NCI-H460 (cell line): ENCODE measurements around the gene SKAP1. TPM values are rescaled to one million over a fixed set of nuclear protein-coding genes. Genes with fewer than 3 reads are reported as not detected.

ENCODE experiments used
- DNase-seq: peaks from one replicate; pipeline ENCODE4 v3.0.0-alpha.2; 2016; ENCODE audit warnings: low read depth; ENCODE audit errors: extremely low read depth
- small RNA-seq, 2 experiments: library from RNA; depleted of rRNA; stranded (forward); fragments of <200 nt; gene quantifications; one replicate each; pipeline ENCODE3, GENCODE V24; 2014
- total RNA-seq: library from RNA; depleted of rRNA; stranded (reverse); fragments of >200 nt; shearing (Covaris generic); gene quantifications from 2 replicates; pipeline ENCODE4 v1.2.3, GENCODE V29; 2014; rRNA removed

SKAP1 gene
- total RNA-seq, 1 experiment from 2014 or later: 0.20 TPM

- no peak for DNase-seq
Observed at GRCh38 chr17:48095611-48096010, 334.4 kb downstream of the SKAP1 start.

GRCh38 chr17:48093341-48094045 lies 336.5 kb downstream of the SKAP1 start:
- no peak for DNase-seq

- DNase-seq: no peak
Observed at GRCh38 chr17:48084932-48085331, 345.1 kb downstream of the SKAP1 start.

Small RNAs within 50 kb of the gene (small RNA-seq; reads per million reads assigned to genes)
- gene MIR1203: 0 reads per million in 2 experiments
- 0 to 0.12 reads per million in 2 experiments for gene RF00012
- 0 reads per million in 2 experiments for gene RF00019
- 0 reads per million in 2 experiments for gene RNU6-1152P
- 0 to 0.18 reads per million in 2 experiments for gene RNU6-1201P

Other genes with a start within 250 kb of the SKAP1 start
- not detected in 2 replicates for gene HOXB1, start 100.8 kb upstream of the SKAP1 start, total RNA-seq
- gene HOXB2, start 114.9 kb upstream of the SKAP1 start, total RNA-seq: 0.52 TPM in 1 of 2 replicates, not detected in the other
- gene HOXB4, start 148.1 kb upstream of the SKAP1 start, total RNA-seq: 0.67 TPM in 1 of 2 replicates, not detected in the other
- 1.4 and 5.3 TPM in 2 replicates for gene HOXB3, start 160.0 kb upstream of the SKAP1 start, total RNA-seq
- gene HOXB5, start 163.6 kb upstream of the SKAP1 start, total RNA-seq: 2.3 TPM in 2 replicates
- gene HOXB6, start 174.8 kb upstream of the SKAP1 start, total RNA-seq: 11.6 and 13.7 TPM in 2 replicates
- 12.3 and 13.0 TPM in 2 replicates for gene HOXB7, start 180.8 kb upstream of the SKAP1 start, total RNA-seq
- gene HOXB8, start 185.1 kb upstream of the SKAP1 start, total RNA-seq: 0.52 and 1.2 TPM in 2 replicates
- 22.2 and 24.7 TPM in 2 replicates for gene HOXB9, start 196.1 kb upstream of the SKAP1 start, total RNA-seq